Activated CD4-positive, alpha-beta memory T cell treated with anti-CD3 and anti-CD28 coated beads, Interleukin-2, amount 10 ng/mL, durations not matched to agents 7 days and 5 days (primary cell): ENCODE data around the gene RRAS. TPM values are rescaled to one million over a fixed set of nuclear protein-coding genes. Genes with fewer than 3 reads are reported as not detected.

Experiments
- CTCF ChIA-PET: fragments of 350-600 bp; sonication (Branson Sonifier 250); formaldehyde crosslinking; loops from one replicate; lab custom pipeline; 2021; ENCODE audit warnings: antibody characterized with exemption, inconsistent platforms; lab: Charles Lee
- POLR2A ChIA-PET: fragments of 350-600 bp; sonication (Branson Sonifier 250); formaldehyde crosslinking; loops from one replicate; lab custom pipeline; 2021; ENCODE audit warnings: antibody characterized with exemption; lab: Charles Lee
- DNase-seq: peaks from one replicate; pipeline ENCODE4 v3.0.0-alpha.2; 2020
- H3K27ac Mint-ChIP-seq: one replicate; pipeline ENCODE4 v1.8.0; 2021; ENCODE audit warnings: mild to moderate bottlenecking, mixed read lengths
- H3K27me3 Mint-ChIP-seq: one replicate; pipeline ENCODE4 v1.8.0; 2021; ENCODE audit warnings: mixed read lengths
- H3K36me3 Mint-ChIP-seq: one replicate; pipeline ENCODE4 v1.8.0; 2021; ENCODE audit warnings: low read depth, mixed read lengths
- H3K4me1 Mint-ChIP-seq: one replicate; pipeline ENCODE4 v1.8.0; 2021; ENCODE audit warnings: mixed read lengths
- H3K4me3 Mint-ChIP-seq: one replicate; pipeline ENCODE4 v1.8.0; 2021; ENCODE audit warnings: mild to moderate bottlenecking, mixed read lengths
- H3K9me3 Mint-ChIP-seq: one replicate; pipeline ENCODE4 v1.8.0; 2021; ENCODE audit warnings: mixed read lengths
- total RNA-seq, 2 experiments: library from RNA; stranded (reverse); gene quantifications; one replicate each; pipeline ENCODE4 v1.2.3, GENCODE V29; 2021

Gene RRAS
- total RNA-seq, 2 experiments from 2014 or later, result 17.8 to 18.1 TPM

GRCh38 chr19:49658566-49659442 is 18.9 kb upstream of the RRAS start:
- peaks cover 56% of the 10 kb centered on the region for H3K36me3 Mint-ChIP-seq
- no peak overlapping the region for H3K4me3 Mint-ChIP-seq
- H3K27me3 Mint-ChIP-seq, result no peaks in the 10 kb centered on the region
- DNase-seq, result no peak
- ChIA-PET POLR2A (interaction anchor here (1.1 kb wide), 1 partner anchor 64 kb away, joined by 3 read pairs; no protein-coding TSS in a partner anchor), CTCF (no interaction called here)
- H3K4me1 Mint-ChIP-seq, result peaks cover 14% of the 10 kb centered on the region
- H3K9me3 Mint-ChIP-seq, result no peaks in the 10 kb centered on the region
- H3K27ac Mint-ChIP-seq, result no peak overlapping the region

GRCh38 chr19:49658139-49658517 is 18.2 kb upstream of the RRAS start:
- Mint-ChIP-seq H3K9me3 (no peaks in the 10 kb centered on the region), H3K4me3 (no peak overlapping the region), H3K27ac (no peak overlapping the region), H3K4me1 (peaks cover 7% of the 10 kb centered on the region), H3K36me3 (peaks cover 55% of the 10 kb centered on the region), H3K27me3 (no peaks in the 10 kb centered on the region)
- POLR2A ChIA-PET, result interaction anchor here (1.1 kb wide), 1 partner anchor 64 kb away, joined by 3 read pairs; no protein-coding TSS in a partner anchor
- DNase-seq, result no peak
- CTCF ChIA-PET, result interaction anchor here (0.7 kb wide), 1 partner anchor 18 kb away, joined by 3 read pairs; no protein-coding TSS in a partner anchor

- Mint-ChIP-seq H3K27ac (no peak overlapping the region), H3K27me3 (no peaks in the 10 kb centered on the region), H3K9me3 (no peaks in the 10 kb centered on the region), H3K4me3 (no peak overlapping the region), H3K36me3 (peaks cover 54% of the 10 kb centered on the region), H3K4me1 (peaks cover 2% of the 10 kb centered on the region)
- ChIA-PET CTCF (interaction anchor here (0.7 kb wide), 1 partner anchor 18 kb away, joined by 3 read pairs; no protein-coding TSS in a partner anchor), POLR2A (interaction anchor here (0.6 to 1.2 kb wide), 3 partner anchors 8 to 63 kb away, joined by 3 read pairs; partner anchors contain the start of genes BCL2L12, IRF3 and SCAF1)
- DNase-seq, result no peak
Observed at GRCh38 chr19:49657493-49658138, 17.7 kb upstream of the RRAS start.

GRCh38 chr19:49656456-49657109 is 16.6 kb upstream of the RRAS start:
- Mint-ChIP-seq H3K9me3 (no peaks in the 10 kb centered on the region), H3K27ac (no peak overlapping the region), H3K4me3 (no peak overlapping the region), H3K36me3 (peaks cover 51% of the 10 kb centered on the region), H3K27me3 (no peaks in the 10 kb centered on the region), H3K4me1 (no peaks in the 10 kb centered on the region)
- CTCF ChIA-PET, result interaction anchor here (1.1 kb wide), 2 partner anchors 8 to 151 kb away, joined by 3 read pairs; no protein-coding TSS in a partner anchor
- POLR2A ChIA-PET, result interaction anchor here (0.6 to 1.2 kb wide), 3 partner anchors 9 to 15 kb away, joined by 3 to 4 read pairs (median 3); partner anchors contain the start of genes BCL2L12, IRF3 and SCAF1
- no peak for DNase-seq

- Mint-ChIP-seq H3K36me3 (peaks cover 54% of the 10 kb centered on the region), H3K4me3 (no peak overlapping the region), H3K9me3 (no peaks in the 10 kb centered on the region), H3K27me3 (no peaks in the 10 kb centered on the region), H3K27ac (no peak overlapping the region), H3K4me1 (no peaks in the 10 kb centered on the region)
- no peak for DNase-seq
- CTCF ChIA-PET, result interaction anchor here (0.6 to 1.7 kb wide), 4 partner anchors 8 to 151 kb away, joined by 3 to 5 read pairs (median 3); partner anchors contain the start of gene RCN3
- POLR2A ChIA-PET, result interaction anchor here (0.8 to 1.2 kb wide), 3 partner anchors 8 to 13 kb away, joined by 3 to 4 read pairs (median 3); no protein-coding TSS in a partner anchor
Observed at GRCh38 chr19:49655570-49656455, 15.9 kb upstream of the RRAS start.

GRCh38 chr19:49654581-49654980 is 14.6 kb upstream of the RRAS start:
- Mint-ChIP-seq H3K27ac (no peak overlapping the region), H3K9me3 (no peaks in the 10 kb centered on the region), H3K4me1 (no peaks in the 10 kb centered on the region), H3K27me3 (no peaks in the 10 kb centered on the region), H3K4me3 (no peak overlapping the region), H3K36me3 (peaks cover 48% of the 10 kb centered on the region)
- ChIA-PET CTCF (interaction anchor here (1.7 kb wide), 1 partner anchor 9 kb away, joined by 5 read pairs; no protein-coding TSS in a partner anchor), POLR2A (interaction anchor here (1.0 kb wide), 2 partner anchors 9 to 11 kb away, joined by 3 read pairs; no protein-coding TSS in a partner anchor)
- DNase-seq, result no peak

GRCh38 chr19:49653466-49653806 is 13.5 kb upstream of the RRAS start:
- ChIA-PET POLR2A (interaction anchor here (0.8 to 1.0 kb wide), 2 partner anchors 11 to 17 kb away, joined by 3 read pairs; no protein-coding TSS in a partner anchor), CTCF (no interaction called here)
- Mint-ChIP-seq H3K4me3 (no peak overlapping the region), H3K9me3 (no peaks in the 10 kb centered on the region), H3K36me3 (peaks cover 51% of the 10 kb centered on the region), H3K4me1 (no peaks in the 10 kb centered on the region), H3K27ac (no peak overlapping the region), H3K27me3 (no peaks in the 10 kb centered on the region)
- DNase-seq, result no peak

GRCh38 chr19:49652551-49653465 is 12.9 kb upstream of the RRAS start:
- POLR2A ChIA-PET, result interaction anchor here (0.8 kb wide), 1 partner anchor 17 kb away, joined by 3 read pairs; no protein-coding TSS in a partner anchor
- H3K27me3 Mint-ChIP-seq, result no peaks in the 10 kb centered on the region
- H3K4me1 Mint-ChIP-seq, result no peaks in the 10 kb centered on the region
- CTCF ChIA-PET, result no interaction called here
- H3K9me3 Mint-ChIP-seq, result no peaks in the 10 kb centered on the region
- H3K4me3 Mint-ChIP-seq, result no peak overlapping the region
- no peak overlapping the region for H3K27ac Mint-ChIP-seq
- peaks cover 50% of the 10 kb centered on the region for H3K36me3 Mint-ChIP-seq
- DNase-seq, result no peak

GRCh38 chr19:49651820-49652550 is 12.0 kb upstream of the RRAS start:
- H3K4me1 Mint-ChIP-seq, result peaks cover under 1% of the 10 kb centered on the region
- POLR2A ChIA-PET, result no interaction called here
- CTCF ChIA-PET, result no interaction called here
- H3K36me3 Mint-ChIP-seq, result peaks cover 47% of the 10 kb centered on the region
- H3K9me3 Mint-ChIP-seq, result no peaks in the 10 kb centered on the region
- no peak overlapping the region for H3K27ac Mint-ChIP-seq
- no peak for DNase-seq
- no peaks in the 10 kb centered on the region for H3K27me3 Mint-ChIP-seq
- no peak overlapping the region for H3K4me3 Mint-ChIP-seq

GRCh38 chr19:49651029-49651819 is 11.3 kb upstream of the RRAS start:
- POLR2A ChIA-PET, result no interaction called here
- H3K27ac Mint-ChIP-seq, result no peak overlapping the region
- peaks cover 47% of the 10 kb centered on the region for H3K36me3 Mint-ChIP-seq
- H3K4me3 Mint-ChIP-seq, result no peak overlapping the region
- peaks cover 4% of the 10 kb centered on the region for H3K4me1 Mint-ChIP-seq
- H3K9me3 Mint-ChIP-seq, result no peaks in the 10 kb centered on the region
- no peak for DNase-seq
- CTCF ChIA-PET, result no interaction called here
- H3K27me3 Mint-ChIP-seq, result no peaks in the 10 kb centered on the region
